ENCODE data around the gene IPO5.
"Not testable (repeated sequence)": the region's sequence is repeated elsewhere in the genome, so short reads cannot be mapped to it uniquely, and the experiment has no call there.

The IPO5 gene

DNA sequence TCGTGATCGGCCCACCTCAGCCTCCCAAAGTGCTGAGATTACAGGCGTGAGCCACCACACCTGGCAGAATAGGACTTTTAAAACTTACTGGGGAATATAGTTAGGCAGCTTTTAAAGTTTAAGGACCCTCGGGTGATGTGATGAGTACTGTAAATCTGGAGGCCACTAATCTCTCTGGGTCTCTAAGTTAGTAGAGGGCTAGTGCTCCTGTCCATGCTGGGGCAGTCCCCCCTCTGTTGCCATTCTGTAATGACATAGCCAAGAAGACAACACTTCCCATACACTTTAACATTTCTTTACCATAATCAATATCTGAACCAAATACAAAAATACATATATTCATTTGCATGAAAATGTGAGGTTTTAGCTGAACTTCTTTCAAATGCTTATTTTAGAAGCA lies 65.7 kb downstream of the IPO5 start:
- no peak for DNase-seq

DNA sequence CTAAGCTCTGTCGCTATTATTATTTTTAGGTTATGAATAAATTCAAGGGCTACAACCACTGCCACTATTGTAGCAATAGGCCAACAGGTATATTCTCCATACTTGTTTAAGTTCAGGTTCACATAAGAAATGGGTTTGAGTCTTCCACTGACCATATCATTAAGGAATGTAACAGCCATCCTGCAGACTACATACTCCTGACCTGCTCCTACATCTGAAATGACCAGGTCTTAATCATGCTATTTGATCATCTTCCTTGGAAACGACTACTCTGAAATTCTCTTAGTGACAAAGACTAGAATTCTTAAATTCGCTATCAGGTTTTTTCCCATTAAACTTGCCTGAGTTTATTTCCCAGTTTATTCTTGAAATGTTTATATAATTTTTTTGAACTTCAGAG lies 66.8 kb downstream of the IPO5 start:
- no peak for DNase-seq

DNA sequence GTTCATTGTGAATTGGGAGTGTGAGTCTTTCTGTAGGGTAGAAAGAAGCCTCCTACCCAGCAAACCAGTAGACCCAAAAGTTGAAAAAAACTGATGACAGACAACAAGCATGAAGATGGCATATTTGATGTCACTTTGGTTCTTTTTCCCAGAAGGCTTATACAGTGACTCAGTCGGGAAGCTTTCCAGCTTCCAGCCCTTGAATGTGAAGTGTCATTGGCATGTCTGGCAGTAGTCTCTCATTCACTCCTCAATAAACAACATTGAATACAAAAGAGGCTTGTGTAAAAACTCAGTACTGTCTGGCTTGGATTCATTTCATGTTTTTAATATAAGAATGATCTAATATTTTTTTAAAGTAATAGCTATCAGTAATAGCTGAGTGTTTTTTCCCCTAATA lies 68.7 kb downstream of the IPO5 start:
- no peak for DNase-seq

DNA sequence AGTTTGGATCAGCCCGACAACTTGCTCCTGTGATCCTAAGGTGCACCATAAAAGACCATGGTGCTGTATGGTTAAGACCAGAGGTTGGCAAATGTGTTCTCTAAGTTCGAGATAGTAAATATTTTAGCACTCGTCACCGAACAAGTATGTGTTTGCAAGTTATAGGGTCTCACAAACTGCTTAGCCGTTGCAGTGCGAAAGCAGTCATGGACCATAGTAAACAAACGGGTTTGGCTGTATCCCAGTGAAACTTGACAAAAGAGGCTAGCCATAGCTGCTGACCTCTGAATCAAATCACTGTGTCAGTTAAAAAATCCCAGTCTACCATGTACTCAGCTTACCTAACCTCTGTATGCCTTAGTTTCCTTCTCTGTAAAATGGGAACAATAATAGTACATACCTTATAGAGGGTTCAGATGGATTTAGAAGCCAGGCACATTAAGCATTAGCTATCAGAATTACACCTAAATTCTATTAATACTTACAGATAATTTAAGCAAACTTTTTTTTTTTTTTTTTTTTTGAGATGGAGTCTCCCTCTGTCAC lies 72.1 kb downstream of the IPO5 start:
- DNase-seq: no peak

DNA sequence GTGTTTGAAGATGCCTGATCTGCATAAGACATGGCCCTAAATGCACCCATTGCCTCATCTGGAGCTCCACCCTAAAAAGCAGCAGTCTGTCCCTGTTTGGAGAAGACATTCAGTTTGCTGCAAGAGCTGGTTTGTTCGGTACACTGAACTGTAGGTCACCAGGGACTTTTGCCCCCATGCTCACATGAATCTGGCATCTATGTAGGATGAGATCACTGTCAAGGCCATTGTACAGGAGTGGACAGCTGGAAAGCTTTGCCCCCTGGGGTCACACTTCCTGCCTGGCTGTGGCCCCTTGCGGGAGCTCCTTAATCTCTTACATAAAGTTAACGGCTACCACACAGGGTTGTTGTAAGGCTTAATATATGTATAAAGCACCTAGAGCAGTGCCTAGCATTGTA lies 73.0 kb downstream of the IPO5 start:
- no peak for DNase-seq

DNA sequence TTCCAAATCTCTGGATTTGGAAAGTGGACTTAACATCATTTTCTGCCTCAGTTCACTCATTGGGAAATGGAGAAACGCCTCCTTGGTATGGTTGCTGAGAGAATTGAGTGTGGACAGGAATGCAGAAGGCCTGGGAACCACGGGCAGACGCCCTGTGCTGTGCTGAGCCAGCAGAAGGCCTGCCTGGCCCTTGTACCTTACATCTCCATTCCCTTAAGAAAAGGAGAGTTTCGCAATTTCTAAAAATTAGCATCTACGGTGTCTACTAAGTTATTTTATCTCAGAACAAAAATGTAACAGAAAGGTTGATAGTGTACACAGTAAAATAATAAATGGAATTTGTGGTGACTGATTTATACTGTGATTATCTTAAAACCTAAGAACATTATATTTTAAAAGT lies 78.7 kb downstream of the IPO5 start:
- DNase-seq: no peak

DNA sequence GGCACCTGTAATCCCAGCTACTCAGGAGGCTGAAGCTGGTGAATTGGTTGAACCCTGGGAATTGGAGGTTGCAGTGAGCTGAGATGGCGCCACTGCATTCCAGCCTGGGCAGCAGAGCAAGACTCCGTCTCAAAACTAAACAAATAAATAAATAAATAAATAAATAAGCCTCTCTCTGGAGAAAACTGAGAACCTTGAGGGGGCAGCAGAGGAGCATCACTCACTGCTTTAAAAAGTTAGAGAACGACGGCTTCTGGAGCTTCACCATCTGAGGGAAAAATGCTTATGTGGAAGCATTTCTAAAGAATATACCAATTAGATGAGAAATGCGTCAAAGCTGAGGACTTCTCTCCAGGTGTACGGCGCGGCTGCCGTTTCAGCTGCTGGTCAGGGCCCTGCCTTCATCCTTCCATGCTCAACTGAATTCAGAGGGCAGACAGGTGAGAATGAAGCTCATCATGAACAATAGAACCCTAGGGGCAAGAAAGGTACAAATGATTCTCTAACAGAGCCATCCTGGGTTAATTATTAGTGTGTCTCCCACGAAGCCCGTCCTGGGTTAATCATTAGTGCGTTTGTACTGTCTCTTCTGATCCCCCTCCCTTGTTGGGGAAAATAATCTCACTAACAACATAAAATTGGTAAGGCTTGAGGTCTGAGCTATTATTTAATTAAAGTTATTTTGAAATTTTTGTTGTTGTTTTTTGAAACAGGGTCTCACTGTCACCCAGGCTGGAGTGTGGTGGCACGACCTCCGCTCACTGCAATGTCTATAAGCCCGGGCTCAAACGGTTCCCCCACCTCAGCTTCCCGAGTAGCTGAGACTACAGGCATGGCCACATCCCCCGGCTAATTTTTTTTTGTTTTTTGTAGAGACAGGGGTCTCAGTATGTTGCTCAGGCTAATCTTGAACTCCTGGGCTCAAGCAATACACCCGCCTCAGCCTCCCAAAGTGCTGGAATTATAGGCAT lies 80.1 kb downstream of the IPO5 start:
- peak; percentile 47 for DNase-seq

DNA sequence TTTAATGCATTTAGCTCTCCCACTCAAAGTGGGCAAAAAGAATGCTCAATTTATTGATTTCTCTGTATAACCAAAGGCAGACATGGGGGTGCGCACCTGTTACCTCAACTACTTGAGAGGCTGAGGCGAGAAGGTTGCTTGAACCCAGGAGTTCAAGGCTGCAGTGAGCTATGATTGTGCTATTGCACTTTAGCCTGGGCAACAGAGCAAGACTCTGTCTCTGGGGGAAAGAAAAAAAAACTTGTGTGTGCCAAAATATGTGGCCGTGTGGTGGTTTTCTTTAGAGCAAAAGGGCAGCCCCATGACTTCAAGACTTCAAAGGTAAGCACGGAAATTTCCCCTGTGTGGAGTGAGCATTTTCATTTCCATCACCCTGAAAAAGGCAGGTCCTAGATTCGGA lies 81.9 kb downstream of the IPO5 start:
- DNase-seq: no peak

DNA sequence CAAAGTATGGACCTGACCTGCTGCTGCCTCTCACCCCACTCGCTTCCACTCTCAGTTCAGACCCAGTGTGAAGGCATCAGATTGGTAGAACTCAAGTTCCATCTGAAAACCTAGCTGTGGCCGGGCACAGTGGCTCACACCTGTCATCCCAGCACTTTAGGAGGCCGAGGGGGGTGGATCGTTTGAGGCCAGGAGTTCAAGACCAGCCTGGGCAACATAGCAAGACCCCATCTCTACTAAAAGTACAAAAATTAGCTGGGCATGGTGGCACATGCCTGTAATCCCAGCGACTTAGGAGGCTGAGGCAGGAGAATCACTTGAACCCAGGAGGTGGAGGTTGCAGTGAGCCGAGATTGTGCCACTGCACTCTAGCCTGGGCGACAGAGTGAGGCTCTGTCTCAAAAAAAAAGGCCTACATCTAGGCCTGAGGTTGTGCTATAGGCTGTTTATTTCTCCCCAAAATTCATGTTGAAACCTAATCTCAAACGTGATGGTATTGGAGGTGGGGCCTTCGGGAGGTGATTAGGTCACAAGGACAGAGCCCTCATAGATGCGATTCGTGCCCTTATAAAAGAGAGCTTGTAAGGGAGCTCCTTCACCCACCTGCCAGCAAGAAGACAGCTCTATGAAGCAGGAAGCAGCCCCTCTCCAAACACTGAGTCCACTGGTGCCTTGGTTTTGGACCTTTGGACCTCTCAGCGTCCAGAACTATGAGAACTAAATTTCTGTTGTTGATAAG lies 83.3 kb downstream of the IPO5 start:
- not testable (repeated sequence) for DNase-seq

DNA sequence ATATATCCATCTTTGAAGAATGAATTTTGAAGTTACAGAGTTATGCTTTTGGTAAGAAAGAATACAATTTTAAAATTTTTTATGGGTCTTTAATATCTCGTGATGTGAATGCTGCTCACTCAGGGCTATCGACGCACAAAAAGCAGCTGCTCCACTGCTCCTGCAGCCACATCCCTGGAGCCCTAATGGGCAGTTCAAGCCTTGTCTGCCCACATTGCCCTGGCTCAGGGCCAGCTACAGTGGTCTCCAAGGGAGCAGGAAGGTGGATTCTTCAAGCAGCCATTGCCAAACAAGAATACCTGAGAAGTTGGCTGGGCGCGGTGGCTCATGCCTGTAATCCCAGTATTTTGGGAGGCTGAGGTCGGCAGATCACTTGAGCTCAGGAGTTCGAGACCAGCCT lies 85.8 kb downstream of the IPO5 start:
- no peak for DNase-seq

DNA sequence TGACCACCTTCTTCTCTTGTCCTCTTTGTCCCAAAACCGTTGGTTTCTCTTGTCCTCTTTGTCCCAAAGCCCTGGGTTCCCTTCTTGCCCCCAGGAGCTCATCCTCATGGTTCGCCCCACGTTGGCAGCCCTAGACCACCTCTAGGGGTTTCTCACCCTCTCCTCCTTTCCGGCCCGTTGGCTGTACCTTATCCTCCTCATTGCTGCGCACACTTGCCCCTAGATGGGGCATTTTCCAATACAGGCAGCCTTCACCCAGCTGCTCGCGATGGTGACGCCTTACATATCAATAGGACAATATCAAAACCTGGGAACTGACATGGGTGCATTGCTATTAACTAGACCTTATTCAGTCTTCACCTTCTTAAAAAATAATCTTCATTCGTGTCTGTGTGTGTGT lies 86.5 kb downstream of the IPO5 start:
- no peak for DNase-seq

DNA sequence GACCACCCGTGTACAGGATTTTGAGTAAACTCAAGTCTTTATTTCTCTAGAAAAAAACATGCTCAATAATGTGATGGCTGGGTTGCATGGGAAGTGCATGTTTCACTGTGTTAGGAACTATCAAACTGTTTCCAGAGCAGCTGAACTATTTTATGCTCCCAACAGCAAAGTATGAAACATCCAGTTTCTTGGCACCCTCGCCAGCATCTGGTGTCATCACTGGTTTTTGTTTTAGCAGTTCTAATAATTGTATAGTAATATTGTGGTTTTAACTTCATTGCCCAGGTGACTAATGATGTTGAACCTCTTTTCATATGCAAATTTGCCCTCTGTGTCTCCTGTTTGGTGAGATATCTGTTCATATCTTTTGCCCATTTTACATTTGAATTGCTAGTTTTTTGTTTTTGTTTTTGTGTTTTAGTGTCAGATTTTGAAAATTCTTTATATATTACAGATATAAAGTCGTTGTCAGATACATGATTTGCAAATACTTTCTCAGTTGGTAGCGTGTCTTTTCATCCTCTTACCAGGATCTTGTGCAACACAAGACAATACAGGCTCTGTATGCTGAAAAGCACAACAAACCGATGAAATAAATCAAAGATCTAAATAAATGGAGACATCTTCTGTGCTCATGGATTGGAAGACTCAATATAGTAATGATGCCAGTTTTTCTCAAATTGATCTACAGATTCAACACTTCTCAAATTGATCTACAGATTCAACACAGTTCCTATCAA lies 87.8 kb downstream of the IPO5 start:
- no peak for DNase-seq

DNA sequence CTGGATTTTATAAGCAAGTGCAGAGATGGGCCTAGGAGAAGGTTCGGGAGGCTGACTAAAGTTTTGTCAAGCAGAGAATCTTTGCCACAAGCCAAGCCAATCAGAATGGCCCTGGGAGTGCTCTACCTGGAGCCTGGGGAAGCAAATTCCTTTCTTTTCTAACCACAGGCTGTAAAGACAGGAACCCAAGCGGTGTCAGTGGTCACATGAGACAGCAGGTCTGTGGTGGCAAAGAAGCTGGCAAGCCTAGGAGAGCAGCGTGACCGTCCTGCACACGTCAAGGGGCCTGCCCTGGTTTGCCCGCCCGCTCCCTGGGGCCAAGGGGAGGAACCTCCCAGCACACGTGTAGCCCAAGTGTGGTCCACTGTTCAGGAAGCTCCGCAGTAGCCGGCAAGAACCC lies 90.8 kb downstream of the IPO5 start:
- no peak for DNase-seq

DNA sequence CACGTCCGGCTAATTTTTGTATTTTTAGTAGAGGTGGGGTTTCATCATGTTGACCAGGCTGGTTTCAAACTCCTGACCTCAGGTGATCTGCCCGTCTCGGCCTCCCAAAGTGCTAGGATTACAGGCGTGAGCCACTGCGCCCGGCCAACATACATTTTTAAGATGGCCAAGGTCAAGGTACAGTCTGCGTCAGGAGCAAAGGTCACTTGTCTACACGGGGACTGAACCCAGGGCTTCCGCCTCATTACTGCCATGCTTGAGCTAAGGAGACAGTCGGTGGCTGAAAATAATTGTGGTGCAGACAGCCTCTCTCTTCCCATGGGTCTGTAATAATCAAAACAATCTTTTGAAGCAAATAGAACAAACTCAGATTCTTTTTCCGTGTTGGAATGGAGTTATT lies 94.3 kb downstream of the IPO5 start:
- not testable (repeated sequence) for DNase-seq

DNA sequence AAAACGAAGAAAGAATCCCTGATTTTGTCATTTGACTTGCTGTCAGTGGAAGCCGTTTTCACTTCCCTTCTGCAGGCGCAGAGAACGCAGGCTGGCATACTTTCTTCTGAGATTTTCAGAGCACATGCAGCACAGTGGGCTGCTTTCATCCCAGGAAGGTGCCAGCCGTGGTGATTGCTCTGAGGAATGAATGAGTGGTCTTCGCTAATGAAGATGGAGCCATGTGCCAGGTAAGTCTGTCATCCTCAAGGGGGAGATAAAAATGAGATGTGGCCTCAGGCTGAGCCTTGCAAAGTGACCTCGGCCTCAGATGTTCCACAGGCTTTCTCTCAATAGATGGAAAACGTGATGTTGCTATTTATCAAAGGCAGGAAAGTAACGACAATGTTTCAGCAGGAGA lies 94.8 kb downstream of the IPO5 start:
- DNase-seq: no peak

DNA sequence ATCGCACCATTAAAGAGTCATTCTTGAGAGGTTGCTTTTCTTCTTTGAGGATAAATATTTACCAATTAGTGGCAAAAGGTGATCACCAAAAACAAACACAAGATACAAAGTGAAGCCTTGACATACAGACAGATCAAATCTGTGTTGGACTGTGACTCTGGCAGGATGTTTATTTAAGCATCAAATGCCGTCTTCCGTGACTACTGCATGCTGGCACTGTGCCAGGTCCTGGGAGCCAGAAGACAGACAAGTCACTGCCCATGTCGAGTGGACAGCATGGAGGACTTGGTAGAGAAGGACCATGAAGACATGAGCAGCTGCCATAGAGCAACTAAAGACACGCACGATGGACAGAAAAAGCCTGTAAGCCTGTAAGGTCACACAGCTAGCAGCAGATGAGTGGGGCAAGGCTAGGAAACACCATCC lies 96.6 kb downstream of the IPO5 start:
- DNase-seq: no peak

DNA sequence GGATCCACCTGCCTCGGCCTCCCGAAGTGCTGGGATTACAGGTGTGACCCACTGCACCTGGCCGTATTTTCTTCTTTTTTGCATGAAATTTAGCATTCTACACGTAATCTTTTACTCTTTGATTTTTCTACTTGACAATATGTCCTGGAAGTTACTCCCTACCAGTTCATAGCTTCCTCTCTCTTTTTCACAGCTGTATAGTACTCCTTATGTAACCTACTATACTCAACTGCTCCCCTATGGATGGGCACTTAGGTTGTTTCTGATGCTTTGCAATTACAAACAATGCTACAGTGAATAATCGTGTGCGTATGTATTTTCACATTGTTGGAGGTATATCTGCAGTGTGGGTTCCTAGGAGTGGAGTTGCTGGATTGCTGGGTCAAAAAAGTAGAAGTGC lies 98.9 kb downstream of the IPO5 start:
- DNase-seq: no peak

DNA sequence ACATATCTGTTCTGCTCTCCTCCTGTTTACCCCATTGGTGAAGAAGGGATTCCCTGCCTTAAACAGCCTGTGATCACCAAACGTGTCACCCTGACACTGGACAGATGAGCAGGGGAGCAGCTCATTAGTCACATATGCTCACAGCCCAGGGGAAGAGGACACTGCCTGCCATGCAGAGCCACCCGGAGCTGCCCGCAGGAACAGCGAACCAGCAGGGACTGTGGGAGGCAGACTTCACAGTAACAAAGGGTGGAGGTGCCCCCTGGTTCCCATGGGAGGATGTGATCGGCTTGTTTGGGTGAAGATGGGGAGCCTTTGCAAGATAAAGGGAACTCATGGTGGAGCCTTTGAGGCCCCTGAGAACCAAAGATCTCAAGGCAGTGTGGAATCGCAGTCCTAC lies 100.8 kb downstream of the IPO5 start:
- DNase-seq: no peak

DNA sequence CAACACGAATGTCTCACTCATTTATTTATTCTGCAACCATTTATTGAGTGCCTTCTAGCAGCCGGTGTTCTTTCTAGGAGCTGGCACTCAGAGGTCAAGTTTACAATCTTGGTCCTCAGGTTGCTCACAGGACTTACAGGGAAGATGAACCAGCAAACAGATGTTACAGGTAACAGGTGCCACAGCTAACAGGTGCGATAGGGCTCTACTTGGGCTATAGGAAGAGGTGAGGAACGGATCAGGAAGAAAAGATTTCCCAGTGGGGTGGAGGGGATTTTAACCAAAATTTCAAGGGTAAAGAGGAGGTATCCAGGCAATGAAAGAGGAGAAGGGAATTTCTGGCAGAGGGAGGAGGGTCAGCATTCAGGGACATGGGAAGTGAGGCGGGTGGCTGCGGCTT lies 102.1 kb downstream of the IPO5 start:
- no peak for DNase-seq

DNA sequence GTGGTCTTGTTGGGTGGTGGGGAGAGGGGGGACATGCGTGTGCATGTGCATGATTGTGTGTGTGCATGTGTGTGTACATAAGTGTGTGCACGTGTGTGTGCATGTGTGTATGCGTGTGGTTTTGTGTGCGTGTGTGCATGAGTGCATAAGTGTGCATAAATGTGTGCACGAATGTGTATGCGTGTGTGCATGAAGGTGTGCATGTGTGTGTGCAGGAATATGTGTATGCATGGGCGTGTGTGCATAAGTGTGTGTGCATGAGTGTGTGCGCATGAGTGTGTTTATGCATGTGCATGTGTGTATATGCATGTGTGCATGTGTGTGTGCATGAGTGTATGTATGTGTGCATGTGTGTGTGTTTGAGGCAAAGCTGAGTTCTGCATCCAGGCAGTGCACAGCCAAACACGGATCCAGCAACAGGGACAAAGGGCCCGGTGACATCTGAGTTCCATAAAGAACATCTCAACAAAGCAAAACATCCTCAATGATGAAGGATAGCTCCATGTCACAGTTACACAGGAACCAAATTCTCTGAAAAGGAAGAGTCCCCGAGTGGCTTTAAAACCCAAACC lies 103.5 kb downstream of the IPO5 start:
- DNase-seq: no peak

DNA sequence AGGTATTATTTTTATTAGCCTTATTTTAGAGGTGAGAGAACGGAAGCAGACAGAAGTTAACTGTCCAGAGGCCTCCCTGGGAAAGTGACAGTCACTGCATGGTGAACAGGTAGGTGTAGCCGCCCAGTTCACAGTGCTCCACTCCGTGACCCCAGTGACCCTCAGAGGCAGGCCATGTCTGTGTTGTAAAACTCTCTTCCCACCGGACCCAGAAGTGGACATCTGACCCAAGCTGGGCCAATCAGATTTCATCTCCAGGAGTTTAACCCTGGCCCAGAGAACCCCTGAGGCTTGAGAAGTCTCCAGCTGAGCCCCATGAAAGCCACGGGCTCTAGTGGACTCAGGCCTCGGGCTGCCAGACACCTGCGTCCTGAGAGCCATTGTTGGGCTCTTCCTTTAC lies 105.8 kb downstream of the IPO5 start:
- no peak for DNase-seq

DNA sequence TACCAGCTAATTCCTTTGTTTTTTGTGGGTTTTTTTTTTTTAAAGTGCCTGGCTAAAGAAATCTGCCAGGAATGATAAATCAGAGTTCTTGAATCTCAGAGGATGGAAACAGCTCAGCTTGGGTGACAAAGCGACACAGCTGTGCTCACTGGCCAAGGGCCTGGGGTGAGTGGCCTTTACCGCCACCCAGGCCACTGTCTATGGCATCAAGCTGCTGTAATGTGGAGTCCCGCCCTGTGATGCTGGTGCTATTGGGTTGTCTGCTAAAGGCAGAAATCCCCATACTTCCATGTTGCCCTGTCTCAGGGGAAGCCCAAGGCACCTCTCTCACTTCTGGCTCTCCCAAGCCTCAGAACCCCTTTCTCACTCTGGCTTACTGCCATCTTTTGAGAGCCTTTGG lies 106.8 kb downstream of the IPO5 start:
- no peak for DNase-seq

DNA sequence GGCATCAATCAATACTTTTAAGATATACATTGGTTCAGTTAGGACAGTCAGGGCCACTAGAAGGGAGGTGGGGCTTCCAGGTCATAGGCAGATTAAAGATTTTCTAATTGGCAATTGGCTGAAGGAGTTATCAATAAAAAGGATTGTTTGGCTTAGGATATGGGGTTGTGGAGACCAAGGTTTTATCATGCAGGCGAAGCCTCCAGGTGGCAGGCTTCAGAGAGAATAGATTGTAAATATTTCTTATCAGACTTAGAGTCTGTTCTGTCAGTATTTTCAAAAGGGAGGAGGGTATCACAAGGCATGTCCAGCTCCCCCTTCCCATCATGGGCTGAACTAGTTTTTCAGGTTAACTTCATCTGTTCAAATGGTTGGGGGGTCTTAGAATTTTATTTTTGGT lies 112.0 kb downstream of the IPO5 start:
- DNase-seq: no peak
